Retinal pigment epithelial cell (primary cell): ENCODE data around the gene KRT86.

Source experiments
- DNase-seq: peaks from one replicate; pipeline ENCODE4 v3.0.0-alpha.2; 2010; ENCODE audit warnings: low read depth
- H3K4me3 ChIP-seq: 2 replicates; pipeline ENCODE4 v1.5.1; 2011; ENCODE audit warnings: mild to moderate bottlenecking, low read length, control low read depth, moderate library complexity
- TF ChIP-seq, protein P1 (sequence below): conservative IDR thresholded peaks from 2 replicates; pipeline ENCODE4 v1.5.1; 2011; ENCODE audit warnings: low read depth, low read length, control low read depth, inconsistent platforms

Gene KRT86

GRCh38 chr12:52267266-52267665, 7.2 kb upstream of the KRT86 start:
- TF ChIP-seq, protein P1, sequence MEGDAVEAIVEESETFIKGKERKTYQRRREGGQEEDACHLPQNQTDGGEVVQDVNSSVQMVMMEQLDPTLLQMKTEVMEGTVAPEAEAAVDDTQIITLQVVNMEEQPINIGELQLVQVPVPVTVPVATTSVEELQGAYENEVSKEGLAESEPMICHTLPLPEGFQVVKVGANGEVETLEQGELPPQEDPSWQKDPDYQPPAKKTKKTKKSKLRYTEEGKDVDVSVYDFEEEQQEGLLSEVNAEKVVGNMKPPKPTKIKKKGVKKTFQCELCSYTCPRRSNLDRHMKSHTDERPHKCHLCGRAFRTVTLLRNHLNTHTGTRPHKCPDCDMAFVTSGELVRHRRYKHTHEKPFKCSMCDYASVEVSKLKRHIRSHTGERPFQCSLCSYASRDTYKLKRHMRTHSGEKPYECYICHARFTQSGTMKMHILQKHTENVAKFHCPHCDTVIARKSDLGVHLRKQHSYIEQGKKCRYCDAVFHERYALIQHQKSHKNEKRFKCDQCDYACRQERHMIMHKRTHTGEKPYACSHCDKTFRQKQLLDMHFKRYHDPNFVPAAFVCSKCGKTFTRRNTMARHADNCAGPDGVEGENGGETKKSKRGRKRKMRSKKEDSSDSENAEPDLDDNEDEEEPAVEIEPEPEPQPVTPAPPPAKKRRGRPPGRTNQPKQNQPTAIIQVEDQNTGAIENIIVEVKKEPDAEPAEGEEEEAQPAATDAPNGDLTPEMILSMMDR = no peak
- no peak overlapping the region for H3K4me3 ChIP-seq
- DNase-seq = no peak

DNA sequence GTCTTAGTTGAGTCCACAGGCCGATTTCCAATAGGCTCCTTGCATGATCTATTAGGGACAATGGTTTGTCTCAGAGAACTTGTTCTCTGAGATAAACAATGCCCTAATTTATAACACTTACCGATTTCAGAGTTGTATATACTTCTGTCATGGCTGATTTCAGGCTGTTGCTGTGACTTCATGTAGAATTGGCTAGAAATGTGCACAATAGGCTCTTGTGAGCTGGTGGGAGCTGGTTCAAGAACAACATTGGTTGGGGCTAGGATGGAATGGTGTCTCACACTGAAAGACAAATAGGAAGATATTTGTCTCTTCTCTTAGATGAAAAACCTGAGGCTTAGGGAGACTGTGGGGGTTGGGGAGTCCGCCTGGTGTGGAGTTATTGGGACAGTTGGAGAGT, 6.7 kb upstream of the KRT86 start:
- TF ChIP-seq, protein P1 = no peak
- H3K4me3 ChIP-seq = no peak overlapping the region
- no peak for DNase-seq

- TF ChIP-seq, protein P1 = no peak
- DNase-seq = no peak
- H3K4me3 ChIP-seq = no peak overlapping the region
Observed at GRCh38 chr12:52268212-52268611, 6.2 kb upstream of the KRT86 start.

GRCh38 chr12:52270541-52271070, 3.8 kb upstream of the KRT86 start:
- no peak overlapping the region for H3K4me3 ChIP-seq
- no peak for DNase-seq
- TF ChIP-seq, protein P1 = no peak

- no peak overlapping the region for H3K4me3 ChIP-seq
- TF ChIP-seq, protein P1 = no peak
- no peak for DNase-seq
Observed at GRCh38 chr12:52271158-52271557, 3.3 kb upstream of the KRT86 start.

DNA sequence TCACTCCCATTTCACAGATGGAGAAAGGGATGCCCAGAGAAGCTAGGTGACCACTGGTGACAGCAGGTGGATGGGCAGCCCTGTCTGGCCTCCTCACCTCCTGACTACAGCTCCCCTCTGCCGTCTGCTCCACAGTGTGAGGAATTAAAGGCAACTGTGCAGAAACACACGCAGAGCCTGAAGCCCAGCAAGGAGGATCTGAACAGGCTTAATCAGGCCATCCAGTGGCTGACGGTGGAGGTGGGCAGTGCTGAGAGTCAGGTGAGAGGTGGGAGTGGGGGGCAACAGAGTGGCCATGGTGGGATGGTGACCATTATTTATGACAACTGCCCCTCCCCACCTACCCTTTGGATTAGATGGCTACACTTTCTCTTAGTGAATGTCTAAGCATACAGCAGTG, 1.2 kb downstream of the KRT86 start:
- TF ChIP-seq, protein P1 = no peak
- H3K4me3 ChIP-seq = no peak overlapping the region
- DNase-seq = no peak

GRCh38 chr12:52277486-52278245, 3.2 kb downstream of the KRT86 start:
- DNase-seq = no peak
- no peak overlapping the region for H3K4me3 ChIP-seq
- TF ChIP-seq, protein P1 = no peak
